ENCODE results near the gene AFF2. TPM values are rescaled to one million over a fixed set of nuclear protein-coding genes. Genes with fewer than 3 reads are reported as not detected.
A peak's percentile ranks its signal among the peaks of the same experiment; 100 is the strongest.

The AFF2 gene
- total and polyA plus RNA-seq, 2 experiments from 2014 or later: 0.31 to 0.54 TPM

DNA sequence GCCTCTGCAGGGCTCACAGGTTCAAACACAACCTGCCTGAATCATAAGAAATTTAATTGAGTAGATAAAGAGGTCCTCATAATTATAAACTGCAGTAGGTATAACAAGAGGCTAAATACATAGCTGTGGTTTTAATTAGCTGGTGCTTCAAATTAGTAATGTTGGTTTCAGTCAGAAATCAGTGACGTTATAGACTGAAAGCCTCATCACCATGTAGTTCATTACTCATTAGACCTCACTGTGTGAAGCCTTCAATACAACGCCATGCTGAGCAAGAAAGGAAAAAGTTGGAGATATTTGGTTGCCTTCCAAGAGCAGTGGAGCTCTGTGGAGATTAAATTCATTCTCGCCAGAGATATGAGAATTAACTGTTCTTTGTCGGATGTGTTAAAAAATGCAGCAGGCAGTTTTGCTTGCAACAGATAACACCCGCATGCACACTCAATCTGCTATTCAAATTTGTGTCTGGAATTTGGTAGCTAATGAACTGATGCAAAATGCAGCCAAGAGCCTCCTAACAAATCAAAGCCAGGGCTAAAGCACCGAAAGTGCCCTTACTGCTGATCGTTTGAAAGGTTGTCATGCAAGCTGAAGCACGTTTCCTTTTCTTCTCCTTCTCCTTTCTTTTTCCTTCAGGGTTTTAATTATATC lies 148.9 kb downstream of the AFF2 start:
- H3K4me3 ChIP-seq: no peak overlapping the region
- no peaks in the 10 kb centered on the region for H3F3A ChIP-seq (ENCODE audit: insufficient read depth)
- H3K27me3 ChIP-seq (replicated peaks; ENCODE audit: insufficient read depth): no peaks in the 10 kb centered on the region
- H3K9me2 ChIP-seq (ENCODE audit: insufficient read depth): no peaks in the 10 kb centered on the region
- no peak overlapping the region for H2AFZ ChIP-seq
- H3K4me2 ChIP-seq (ENCODE audit: unreplicated experiment): no peak overlapping the region
- H3K9ac ChIP-seq: no peak overlapping the region
- no peaks in the 10 kb centered on the region for H3K36me3 ChIP-seq (ENCODE audit: low read depth)
- peak; percentile 7 for DNase-seq
- H3K4me1 ChIP-seq (ENCODE audit: insufficient read depth): no peaks in the 10 kb centered on the region
- no peaks in the 10 kb centered on the region for H3K9me3 ChIP-seq (ENCODE audit: low read depth)
- no peaks in the 10 kb centered on the region for H3K79me2 ChIP-seq (ENCODE audit: insufficient read depth)
- no peaks in the 10 kb centered on the region for H4K20me1 ChIP-seq (ENCODE audit: insufficient read depth)
- in situ Hi-C loops (cut with MboI): no loop called here
- no peak overlapping the region for H3K27ac ChIP-seq
- TF ChIP-seq EZH2 (IDR thresholded peaks at IDR 0.05; ENCODE audit: insufficient read depth, poor library complexity, severe bottlenecking): no peak
- TF ChIP-seq EZH2phosphoT487 (IDR thresholded peaks at IDR 0.05; ENCODE audit: insufficient read depth, low read depth): no peak
- WGBS, 2 experiments (ENCODE audit: low coverage in 1 of 2, low lambda C conversion rate in 2 of 2, missing lambda C conversion rate in 2 of 2): 4 to 11% methylated on average over 7 to 8 of the region's 8 CpGs

DNA sequence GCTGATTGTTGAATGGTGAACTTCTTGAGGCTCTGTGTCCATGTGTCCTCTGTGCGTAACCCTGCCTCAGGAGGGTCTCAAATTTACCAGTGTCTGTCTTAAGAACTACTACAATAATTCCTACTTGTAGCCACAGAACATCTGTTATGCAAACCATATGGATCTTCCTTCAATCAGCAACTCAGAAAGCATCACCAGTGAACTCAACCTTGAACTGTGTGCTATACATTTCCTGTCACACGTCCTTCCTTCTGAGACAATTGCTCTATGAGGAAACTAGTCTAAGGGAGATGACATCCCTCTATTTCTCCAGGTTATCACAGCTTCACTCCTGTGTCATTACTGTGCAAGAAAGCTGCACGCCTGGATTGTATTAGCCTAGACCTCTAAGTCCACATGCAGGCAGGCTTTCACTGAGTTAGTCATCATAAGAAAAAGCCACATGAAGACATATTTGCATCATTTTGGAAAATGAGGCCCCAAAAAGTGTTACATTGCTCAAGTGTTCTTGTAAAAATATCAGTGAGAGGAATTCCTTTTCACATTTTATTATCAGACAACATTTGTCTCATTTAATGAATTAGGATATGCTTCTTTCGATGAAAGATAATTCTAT lies 157.8 kb downstream of the AFF2 start:
- H3K4me2 ChIP-seq (ENCODE audit: unreplicated experiment): no peak overlapping the region
- H3F3A ChIP-seq (ENCODE audit: insufficient read depth): no peaks in the 10 kb centered on the region
- H3K27ac ChIP-seq: no peak overlapping the region
- no peaks in the 10 kb centered on the region for H4K20me1 ChIP-seq (ENCODE audit: insufficient read depth)
- H3K79me2 ChIP-seq (ENCODE audit: insufficient read depth): no peaks in the 10 kb centered on the region
- H3K27me3 ChIP-seq (replicated peaks; ENCODE audit: insufficient read depth): no peaks in the 10 kb centered on the region
- no peak for TF ChIP-seq EZH2 (IDR thresholded peaks at IDR 0.05; ENCODE audit: insufficient read depth, poor library complexity, severe bottlenecking)
- no peak for TF ChIP-seq EZH2phosphoT487 (IDR thresholded peaks at IDR 0.05; ENCODE audit: insufficient read depth, low read depth)
- WGBS, 2 experiments (ENCODE audit: low coverage in 1 of 2, low lambda C conversion rate in 2 of 2, missing lambda C conversion rate in 2 of 2): 71 to 81% methylated on average over 3 to 4 of the region's 4 CpGs
- no peaks in the 10 kb centered on the region for H3K9me3 ChIP-seq (ENCODE audit: low read depth)
- H3K4me1 ChIP-seq (ENCODE audit: insufficient read depth): peaks cover 6% of the 10 kb centered on the region; the same call in 1 of the 2 replicates
- in situ Hi-C loops (cut with MboI): no loop called here
- no peak overlapping the region for H3K4me3 ChIP-seq
- no peaks in the 10 kb centered on the region for H3K9me2 ChIP-seq (ENCODE audit: insufficient read depth)
- no peak overlapping the region for H2AFZ ChIP-seq
- DNase-seq: peak; percentile 38
- no peaks in the 10 kb centered on the region for H3K36me3 ChIP-seq (ENCODE audit: low read depth)
- no peak overlapping the region for H3K9ac ChIP-seq

DNA sequence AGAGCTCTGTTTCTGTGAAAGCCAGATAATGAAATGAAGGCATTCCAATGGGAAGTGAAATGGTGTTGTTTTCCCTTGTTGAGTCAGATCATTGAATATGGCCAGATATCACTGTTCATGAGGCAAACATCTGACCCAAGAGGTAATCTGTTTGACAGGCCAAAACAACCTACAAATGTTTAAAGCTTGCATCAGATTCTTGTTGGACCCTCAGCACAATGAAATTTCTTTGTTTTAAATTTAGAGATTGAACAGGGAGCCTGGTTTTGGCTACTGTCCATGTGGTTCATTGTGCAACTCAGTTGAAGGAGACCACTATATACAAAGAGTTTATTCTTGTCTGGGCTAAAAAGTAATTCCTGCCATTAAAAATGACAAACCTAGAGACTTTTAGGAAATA lies 159.1 kb downstream of the AFF2 start:
- no peak overlapping the region for H3K4me2 ChIP-seq (ENCODE audit: unreplicated experiment)
- no peak overlapping the region for H2AFZ ChIP-seq
- no peaks in the 10 kb centered on the region for H4K20me1 ChIP-seq (ENCODE audit: insufficient read depth)
- H3K36me3 ChIP-seq (ENCODE audit: low read depth): no peaks in the 10 kb centered on the region
- no peak for TF ChIP-seq EZH2phosphoT487 (IDR thresholded peaks at IDR 0.05; ENCODE audit: insufficient read depth, low read depth)
- TF ChIP-seq EZH2 (IDR thresholded peaks at IDR 0.05; ENCODE audit: insufficient read depth, poor library complexity, severe bottlenecking): no peak
- no peaks in the 10 kb centered on the region for H3K79me2 ChIP-seq (ENCODE audit: insufficient read depth)
- no peaks in the 10 kb centered on the region for H3K9me3 ChIP-seq (ENCODE audit: low read depth)
- no peak overlapping the region for H3K4me3 ChIP-seq
- H3K4me1 ChIP-seq (ENCODE audit: insufficient read depth): peaks cover 6% of the 10 kb centered on the region; the same call in 1 of the 2 replicates
- H3K27me3 ChIP-seq (replicated peaks; ENCODE audit: insufficient read depth): no peaks in the 10 kb centered on the region
- in situ Hi-C loops (cut with MboI): no loop called here
- H3K9ac ChIP-seq: no peak overlapping the region
- no peak overlapping the region for H3K27ac ChIP-seq
- DNase-seq: no peak
- H3F3A ChIP-seq (ENCODE audit: insufficient read depth): no peaks in the 10 kb centered on the region
- no peaks in the 10 kb centered on the region for H3K9me2 ChIP-seq (ENCODE audit: insufficient read depth)

DNA sequence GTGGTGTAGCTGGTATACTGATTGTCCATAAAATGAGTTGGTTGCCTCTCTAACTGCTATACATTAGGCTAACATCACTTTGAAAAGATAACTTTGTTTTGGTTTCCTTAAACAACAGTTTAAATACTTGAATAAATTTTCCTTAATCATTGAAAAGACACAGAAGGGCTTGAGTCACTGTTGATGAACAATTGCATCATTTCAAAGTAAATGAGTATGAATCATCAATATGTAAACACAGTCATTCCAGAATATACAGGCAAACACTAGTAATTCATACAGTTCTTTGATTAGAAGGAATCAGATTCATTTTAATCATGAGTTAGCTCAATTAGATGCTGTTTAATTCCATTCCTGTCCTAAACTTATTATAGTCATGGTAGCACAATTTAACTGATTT lies 160.6 kb downstream of the AFF2 start:
- H3K27me3 ChIP-seq (replicated peaks; ENCODE audit: insufficient read depth): no peaks in the 10 kb centered on the region
- no peaks in the 10 kb centered on the region for H3K36me3 ChIP-seq (ENCODE audit: low read depth)
- no peak overlapping the region for H2AFZ ChIP-seq
- in situ Hi-C loops (cut with MboI): no loop called here
- peak; percentile 41 for DNase-seq
- no peaks in the 10 kb centered on the region for H3K9me2 ChIP-seq (ENCODE audit: insufficient read depth)
- H3K27ac ChIP-seq: no peak overlapping the region
- H3K4me1 ChIP-seq (ENCODE audit: insufficient read depth): peaks cover 6% of the 10 kb centered on the region; the same call in 1 of the 2 replicates
- peak overlapping the region; percentile 1 for H3K4me2 ChIP-seq (ENCODE audit: unreplicated experiment)
- H3K4me3 ChIP-seq: no peak overlapping the region
- no peak overlapping the region for H3K9ac ChIP-seq
- no peaks in the 10 kb centered on the region for H3K9me3 ChIP-seq (ENCODE audit: low read depth)
- no peak for TF ChIP-seq EZH2 (IDR thresholded peaks at IDR 0.05; ENCODE audit: insufficient read depth, poor library complexity, severe bottlenecking)
- TF ChIP-seq EZH2phosphoT487 (IDR thresholded peaks at IDR 0.05; ENCODE audit: insufficient read depth, low read depth): no peak
- H4K20me1 ChIP-seq (ENCODE audit: insufficient read depth): no peaks in the 10 kb centered on the region
- no peaks in the 10 kb centered on the region for H3K79me2 ChIP-seq (ENCODE audit: insufficient read depth)
- H3F3A ChIP-seq (ENCODE audit: insufficient read depth): no peaks in the 10 kb centered on the region
